GM03348 (cell line): ENCODE measurements around the gene UST.
A peak's percentile ranks its signal among the peaks of the same experiment; 100 is the strongest.
"Not testable (repeated sequence)": the region's sequence is repeated elsewhere in the genome, so short reads cannot be mapped to it uniquely, and the experiment has no call there.

Experiments
- DNase-seq: peaks from one replicate; pipeline ENCODE4 v3.0.0; 2012; ENCODE audit warnings: low spot score

Gene UST

GRCh38 chr6:149088361-149088760, 341.5 kb downstream of the UST start:
- no peak for DNase-seq

DNA sequence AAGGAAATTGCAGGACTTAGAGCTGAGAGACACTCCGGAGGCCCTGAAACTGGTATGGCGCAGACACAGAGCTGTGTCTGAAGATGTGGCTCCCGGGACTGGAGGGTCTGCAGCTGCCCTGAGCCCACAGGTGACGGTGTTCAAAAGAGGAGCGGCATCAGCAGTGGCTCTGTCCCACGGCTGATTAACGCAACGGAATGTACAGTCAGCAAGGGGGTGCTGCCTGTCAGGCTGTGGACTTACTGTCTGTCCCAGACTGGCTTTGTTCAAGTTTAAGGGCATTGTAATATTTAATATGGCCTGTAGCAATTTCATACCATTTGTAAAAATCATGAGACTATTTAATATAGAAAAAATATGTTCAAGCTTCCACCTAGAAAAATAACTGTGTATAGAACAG, 342.7 kb downstream of the UST start:
- no peak for DNase-seq

GRCh38 chr6:149090937-149091336, 344.1 kb downstream of the UST start:
- DNase-seq, result no peak

DNA sequence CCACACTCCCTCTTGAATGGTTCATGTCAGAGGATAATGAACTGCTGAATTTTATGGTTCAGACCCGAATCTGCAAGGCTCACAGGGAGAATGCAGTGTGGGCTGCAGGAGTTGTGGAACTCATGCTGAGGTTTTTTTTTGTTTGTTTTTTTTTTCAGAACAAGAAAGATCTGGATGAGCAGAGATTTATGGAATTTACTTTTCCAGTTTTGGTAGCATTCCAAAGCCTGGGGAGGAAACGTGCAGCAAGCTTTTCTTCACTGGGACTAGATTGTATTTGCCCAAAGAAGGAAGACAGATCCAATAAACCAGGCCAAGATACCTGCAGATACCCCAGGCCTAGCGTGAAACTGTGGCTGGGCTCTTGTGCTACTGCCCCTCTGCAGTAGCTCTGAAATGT, 346.8 kb downstream of the UST start:
- DNase-seq, result peak; percentile 42

GRCh38 chr6:149094156-149094555, 347.3 kb downstream of the UST start:
- no peak for DNase-seq

GRCh38 chr6:149094934-149095351, 348.1 kb downstream of the UST start:
- DNase-seq, result peak; percentile 21

- DNase-seq, result no peak
Measured at GRCh38 chr6:149095842-149096241, 349.0 kb downstream of the UST start.

- no peak for DNase-seq
Measured at GRCh38 chr6:149097794-149098193, 351.0 kb downstream of the UST start.

DNA sequence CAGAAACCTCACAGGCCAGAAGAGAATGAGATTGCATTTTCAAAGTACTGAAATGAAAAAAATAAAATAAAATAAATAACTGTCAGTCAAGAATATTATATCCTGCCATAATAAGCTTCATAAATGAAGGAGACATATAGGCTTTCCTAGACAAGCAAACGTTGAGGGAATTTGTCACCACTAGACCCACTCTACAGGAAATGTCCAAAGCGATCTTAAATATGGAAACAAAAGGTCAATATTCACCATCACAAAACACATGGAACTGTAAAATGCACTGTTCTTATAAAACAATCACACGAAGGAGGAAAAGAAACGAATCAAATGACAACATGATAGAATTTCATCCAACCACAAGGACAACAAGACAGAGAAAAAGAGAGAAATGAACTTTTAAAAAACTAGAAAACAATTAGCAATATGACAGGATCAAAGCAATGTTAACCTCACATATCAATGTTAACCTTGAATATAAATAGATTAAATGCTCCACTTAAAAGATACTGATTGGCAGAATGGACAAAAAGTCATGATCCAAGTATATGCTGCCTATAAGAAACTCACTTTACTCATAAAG, 352.0 kb downstream of the UST start:
- DNase-seq, result no peak

GRCh38 chr6:149102324-149102723, 355.5 kb downstream of the UST start:
- no peak for DNase-seq

DNA sequence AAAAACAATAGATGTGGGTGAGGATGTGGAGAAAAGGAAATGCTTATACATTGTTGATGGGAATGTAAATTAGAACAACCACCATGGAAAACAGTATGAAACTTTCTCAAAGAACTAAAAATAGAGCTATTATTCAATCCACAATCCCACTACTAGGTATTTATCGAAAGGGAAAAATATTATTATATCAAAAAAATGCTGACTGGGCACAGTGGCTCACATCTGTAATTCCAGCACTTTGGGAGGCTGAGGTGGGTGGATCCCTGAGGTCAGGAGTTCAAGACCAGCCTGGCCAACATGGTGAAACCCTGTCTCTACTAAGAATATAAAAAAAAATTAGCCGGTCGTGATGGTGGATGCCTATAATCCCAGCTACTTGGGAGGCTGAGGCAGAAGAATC, 357.1 kb downstream of the UST start:
- not testable (repeated sequence) for DNase-seq

DNA sequence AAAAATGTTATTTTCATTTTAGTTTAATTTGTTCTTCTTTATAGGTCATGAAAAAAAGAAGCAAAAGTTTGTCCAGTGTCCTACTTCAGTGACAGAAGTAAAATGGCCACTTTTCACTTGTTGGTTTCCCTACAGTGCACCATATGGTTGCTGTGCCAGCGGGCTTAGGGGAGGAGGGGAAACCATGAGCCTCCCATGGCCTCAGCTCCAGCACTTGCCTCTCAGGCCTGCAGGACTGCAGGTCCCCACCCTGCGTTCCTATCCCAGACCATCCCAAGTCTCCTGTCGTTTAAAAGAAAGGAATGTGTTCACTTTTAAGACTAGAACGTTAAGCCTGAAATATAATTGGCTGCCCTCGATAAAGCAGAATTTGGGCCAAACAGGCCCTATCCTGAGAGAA, 360.7 kb downstream of the UST start:
- DNase-seq, result no peak

- DNase-seq, result no peak
Measured at GRCh38 chr6:149108038-149108748, 361.4 kb downstream of the UST start.

GRCh38 chr6:149108749-149109100, 361.9 kb downstream of the UST start:
- no peak for DNase-seq

GRCh38 chr6:149109397-149110070, 362.7 kb downstream of the UST start:
- DNase-seq, result no peak

DNA sequence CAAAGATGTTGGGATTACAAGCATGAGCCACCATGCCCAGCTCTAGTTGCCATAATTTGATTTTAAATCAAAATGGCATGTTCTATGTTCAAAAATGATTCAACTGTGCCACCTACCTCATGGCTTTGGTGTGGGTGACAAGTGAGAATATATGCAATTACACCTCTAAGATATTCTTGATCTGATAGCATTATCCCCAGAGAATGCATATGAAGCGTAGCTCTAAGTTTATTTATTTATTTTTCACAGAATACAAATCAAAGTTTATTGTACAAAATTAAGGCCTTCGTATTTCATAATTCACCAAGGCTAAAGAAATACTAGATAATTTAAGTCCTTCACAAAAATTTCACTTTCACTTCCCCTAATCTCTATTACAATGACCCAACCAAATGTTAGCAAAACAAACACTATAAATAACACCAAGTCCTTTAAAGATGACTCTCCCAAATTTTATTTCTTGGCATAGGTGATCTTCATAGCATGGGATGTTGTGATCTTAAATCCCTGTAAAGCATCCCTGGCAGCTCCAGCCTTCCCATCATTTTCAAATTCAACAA, 364.8 kb downstream of the UST start:
- DNase-seq, result no peak

GRCh38 chr6:149112976-149113375, 366.1 kb downstream of the UST start:
- DNase-seq, result no peak

GRCh38 chr6:149114167-149114566, 367.3 kb downstream of the UST start:
- no peak for DNase-seq

- no peak for DNase-seq
Measured at GRCh38 chr6:149118737-149119653, 372.2 kb downstream of the UST start.

DNA sequence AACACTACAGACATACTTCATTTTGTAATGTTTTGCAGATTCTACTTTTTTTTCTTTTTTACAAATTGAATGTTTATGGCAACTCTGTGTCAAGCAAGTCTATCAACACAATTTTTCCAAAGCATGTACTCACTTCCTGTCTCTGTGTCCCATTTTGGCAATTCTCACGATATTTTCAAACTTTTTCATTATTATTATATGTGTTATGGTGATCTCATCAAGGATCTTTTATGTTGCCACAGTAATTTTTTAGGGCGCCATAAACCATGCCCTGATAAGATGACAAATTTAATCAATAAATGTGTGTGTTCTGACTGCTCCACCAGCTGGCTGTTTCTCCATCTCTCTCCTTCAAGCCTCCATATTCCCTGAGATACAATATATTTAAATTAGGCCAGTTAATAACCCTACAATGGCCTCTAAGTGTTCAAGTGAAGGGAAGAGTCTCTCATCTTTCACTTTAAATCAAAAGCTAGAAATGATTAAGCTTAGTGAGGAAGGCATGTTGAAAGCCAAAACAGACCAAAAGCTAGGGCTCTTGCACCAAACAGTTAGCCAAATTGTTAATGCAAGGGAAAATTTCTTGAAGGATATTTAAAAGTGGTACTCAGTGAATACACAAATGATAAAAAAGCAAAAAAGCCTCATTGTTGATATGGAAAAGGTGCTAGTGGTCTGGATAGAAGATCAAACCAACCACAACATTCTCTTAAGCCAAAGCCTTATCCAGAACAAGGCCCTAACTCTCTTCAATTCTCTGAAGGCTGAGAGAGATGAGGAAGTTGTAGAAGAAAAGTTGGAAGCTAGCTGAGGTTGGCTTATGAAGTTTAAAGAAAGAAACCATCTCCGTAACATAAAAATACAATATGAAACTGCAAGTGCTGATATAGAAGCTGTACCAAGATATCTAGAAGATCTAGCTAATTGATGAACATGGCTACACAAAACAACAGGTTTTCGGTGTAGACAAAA, 376.3 kb downstream of the UST start:
- no peak for DNase-seq

DNA sequence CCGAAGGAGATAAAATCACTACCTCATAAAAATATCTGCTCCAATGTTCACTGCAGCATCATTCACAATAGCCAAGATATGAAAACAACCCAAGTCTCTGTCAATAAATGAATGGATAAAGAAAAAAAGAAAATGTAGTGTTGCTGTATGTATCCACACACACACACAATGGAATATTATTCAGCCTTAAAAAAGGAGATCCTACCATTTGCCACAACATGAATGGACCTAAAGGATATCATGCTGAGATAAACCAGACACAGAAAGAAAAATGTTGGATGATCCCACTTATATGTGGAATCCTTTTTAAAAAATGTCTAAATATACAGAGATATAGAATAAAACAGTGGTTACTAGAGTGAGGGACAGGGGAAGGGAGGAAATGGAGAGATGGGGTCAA, 378.5 kb downstream of the UST start:
- no peak for DNase-seq
